Measurements from ENCODE around the gene PROM2. TPM values are rescaled to one million over a fixed set of nuclear protein-coding genes. Genes with fewer than 3 reads are reported as not detected.
A peak's percentile ranks its signal among the peaks of the same experiment; 100 is the strongest.

PROM2 gene
- total and polyA plus RNA-seq, 5 experiments from 2014 or later: 0.88 to 0.91 TPM; not detected in 3

DNA sequence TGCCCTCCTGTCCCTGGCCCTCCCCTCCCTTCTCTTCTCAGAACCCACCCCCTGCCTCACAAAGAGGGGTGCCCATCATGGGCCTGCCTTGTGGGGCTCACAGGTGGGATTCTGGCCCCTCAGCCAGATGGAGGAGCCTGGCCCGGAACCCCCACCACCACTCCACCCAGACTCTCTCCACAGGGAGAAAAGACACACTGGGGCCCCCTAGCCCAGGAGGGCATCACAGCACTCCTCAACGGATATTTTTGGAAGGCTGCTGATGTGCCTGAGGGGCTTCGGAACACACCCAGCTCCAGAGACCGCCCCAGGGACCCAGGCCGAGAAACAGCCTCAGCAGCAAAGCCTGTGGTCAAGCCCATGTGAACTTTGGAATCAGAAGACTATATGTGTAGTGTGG is 32.8 kb downstream of the PROM2 start:
- Mint-ChIP-seq H3K4me1 (peaks cover 0 to 3% (median 0%) of the 10 kb centered on the region in 4 donors), H3K27ac (no peak overlapping the region), H3K36me3 (no peaks in the 10 kb centered on the region), H3K9me3 (no peaks in the 10 kb centered on the region), H3K4me3 (no peak overlapping the region), H3K27me3 (peaks cover 0 to 3% (median 0%) of the 10 kb centered on the region in 5 donors)
- ATAC-seq: no peak
- POLR2A ChIA-PET: no interaction called here
- no peak for DNase-seq

GRCh38 chr2:95307878-95308277 is 33.6 kb downstream of the PROM2 start:
- DNase-seq (no peak), ATAC-seq (no peak)
- Mint-ChIP-seq H3K9me3 (no peaks in the 10 kb centered on the region), H3K27me3 (peaks cover 0 to 3% (median 0%) of the 10 kb centered on the region in 5 donors), H3K27ac (no peak overlapping the region), H3K4me1 (peaks cover 0 to 3% (median 0%) of the 10 kb centered on the region in 4 donors), H3K4me3 (no peak overlapping the region), H3K36me3 (no peaks in the 10 kb centered on the region)
- POLR2A ChIA-PET: no interaction called here

- Mint-ChIP-seq H3K36me3 (no peaks in the 10 kb centered on the region), H3K4me1 (peaks cover 0 to 3% (median 0%) of the 10 kb centered on the region in 4 donors), H3K4me3 (no peak overlapping the region), H3K9me3 (no peaks in the 10 kb centered on the region), H3K27ac (no peak overlapping the region), H3K27me3 (peaks cover 0 to 3% (median 0%) of the 10 kb centered on the region in 5 donors)
- no peak for DNase-seq
- POLR2A ChIA-PET: no interaction called here
- ATAC-seq: no peak
These were observed 34.3 kb downstream of the PROM2 start for GRCh38 chr2:95308426-95308990.

- DNase-seq (no peak), ATAC-seq (no peak)
- H3K9me3 Mint-ChIP-seq: no peaks in the 10 kb centered on the region
- H3K4me3 Mint-ChIP-seq: no peak overlapping the region
- H3K36me3 Mint-ChIP-seq: no peaks in the 10 kb centered on the region
- peaks cover 0 to 8% (median 0%) of the 10 kb centered on the region in 5 donors for H3K27me3 Mint-ChIP-seq
- POLR2A ChIA-PET: no interaction called here
- H3K4me1 Mint-ChIP-seq: peaks cover 0 to 3% (median 0%) of the 10 kb centered on the region in 4 donors
- no peak overlapping the region for H3K27ac Mint-ChIP-seq
These were observed 35.4 kb downstream of the PROM2 start for GRCh38 chr2:95309599-95309998.

GRCh38 chr2:95310216-95310615 is 36.0 kb downstream of the PROM2 start:
- Mint-ChIP-seq H3K27ac (no peak overlapping the region), H3K4me1 (peaks cover 0 to 3% (median 0%) of the 10 kb centered on the region in 4 donors), H3K9me3 (no peaks in the 10 kb centered on the region), H3K4me3 (no peak overlapping the region), H3K36me3 (no peaks in the 10 kb centered on the region), H3K27me3 (peaks cover 0 to 11% (median 1%) of the 10 kb centered on the region in 5 donors)
- POLR2A ChIA-PET: no interaction called here
- ATAC-seq: no peak
- no peak for DNase-seq

DNA sequence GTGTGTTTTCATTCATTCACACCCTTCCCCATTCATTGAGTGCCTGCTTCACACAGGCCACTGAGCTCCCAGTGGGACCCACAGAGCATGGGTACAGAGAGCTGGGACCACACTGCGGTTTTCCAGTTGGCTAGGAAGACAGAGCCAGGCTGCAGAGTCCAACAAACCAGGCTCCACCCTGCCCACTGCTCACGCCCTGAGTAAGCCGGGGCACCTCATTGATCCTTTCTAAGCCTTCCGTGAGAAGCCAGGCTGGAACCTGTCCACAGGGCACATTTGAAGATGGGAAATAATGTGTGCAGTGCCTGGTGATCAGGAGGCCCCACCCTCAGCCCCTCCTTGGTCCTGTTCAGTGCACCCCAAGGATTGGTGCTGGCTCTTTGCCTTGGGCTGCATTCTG is 36.4 kb downstream of the PROM2 start:
- ATAC-seq: no peak
- H3K4me1 Mint-ChIP-seq: peaks cover 0 to 3% (median 0%) of the 10 kb centered on the region in 4 donors
- POLR2A ChIA-PET: no interaction called here
- H3K9me3 Mint-ChIP-seq: no peaks in the 10 kb centered on the region
- DNase-seq: no peak
- no peak overlapping the region for H3K27ac Mint-ChIP-seq
- H3K27me3 Mint-ChIP-seq: peaks cover 0 to 11% (median 1%) of the 10 kb centered on the region in 5 donors
- H3K4me3 Mint-ChIP-seq: no peak overlapping the region
- H3K36me3 Mint-ChIP-seq: no peaks in the 10 kb centered on the region

GRCh38 chr2:95311815-95312542 is 37.7 kb downstream of the PROM2 start:
- ATAC-seq (no peak), DNase-seq (no peak)
- H3K27me3 Mint-ChIP-seq: peaks cover 0 to 16% (median 1%) of the 10 kb centered on the region in 5 donors
- peaks cover 0 to 3% (median 0%) of the 10 kb centered on the region in 4 donors for H3K4me1 Mint-ChIP-seq
- no peaks in the 10 kb centered on the region for H3K9me3 Mint-ChIP-seq
- POLR2A ChIA-PET: no interaction called here
- no peak overlapping the region for H3K4me3 Mint-ChIP-seq
- no peak overlapping the region for H3K27ac Mint-ChIP-seq
- H3K36me3 Mint-ChIP-seq: no peaks in the 10 kb centered on the region

DNA sequence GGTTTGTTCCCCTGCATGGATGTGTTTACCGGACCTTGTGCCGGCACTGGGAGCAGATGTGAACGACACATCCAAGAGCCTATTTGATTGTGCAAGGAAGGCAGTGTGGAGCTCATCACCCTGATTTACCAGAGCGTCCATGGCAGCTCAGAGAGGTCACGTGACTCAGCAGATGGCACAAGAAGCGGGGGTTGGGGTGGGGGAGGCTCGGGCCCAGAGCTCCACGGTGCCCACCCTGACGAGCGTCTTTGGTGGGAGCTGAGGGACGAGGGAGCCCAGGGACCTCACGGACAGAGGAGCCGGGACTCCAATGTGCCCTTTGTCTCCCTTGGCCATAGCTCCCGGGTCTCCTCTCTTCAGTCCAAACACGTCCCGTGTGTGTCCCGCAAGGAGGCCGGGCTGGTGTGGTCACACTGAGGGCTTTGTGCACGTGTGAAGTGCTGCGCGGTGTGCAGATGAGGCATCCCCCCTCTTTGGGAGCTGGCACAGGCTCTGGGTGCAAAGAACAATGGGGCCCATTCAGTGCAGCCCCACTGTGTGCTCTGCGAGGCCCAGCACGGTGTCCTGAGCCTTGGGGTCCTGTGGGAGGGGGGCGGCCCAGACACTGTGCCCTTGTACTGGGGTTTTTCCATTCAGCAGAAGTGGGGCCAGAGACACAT is 38.4 kb downstream of the PROM2 start:
- Mint-ChIP-seq H3K9me3 (no peaks in the 10 kb centered on the region), H3K36me3 (no peaks in the 10 kb centered on the region), H3K27me3 (peaks cover 0 to 16% (median 1%) of the 10 kb centered on the region in 5 donors), H3K4me3 (no peak overlapping the region), H3K27ac (no peak overlapping the region), H3K4me1 (peaks cover 0 to 3% (median 0%) of the 10 kb centered on the region in 4 donors)
- ATAC-seq: no peak
- no peak for DNase-seq
- POLR2A ChIA-PET: no interaction called here

GRCh38 chr2:95313296-95314131 is 39.3 kb downstream of the PROM2 start:
- peaks cover 0 to 16% (median 1%) of the 10 kb centered on the region in 5 donors for H3K27me3 Mint-ChIP-seq
- no peak overlapping the region for H3K4me3 Mint-ChIP-seq
- H3K27ac Mint-ChIP-seq: peak overlapping the region in 1 of 10 donors; percentile 33
- DNase-seq (no peak), ATAC-seq (no peak)
- H3K4me1 Mint-ChIP-seq: peaks cover 0 to 3% (median 0%) of the 10 kb centered on the region in 4 donors
- POLR2A ChIA-PET: no interaction called here
- H3K9me3 Mint-ChIP-seq: no peaks in the 10 kb centered on the region
- no peaks in the 10 kb centered on the region for H3K36me3 Mint-ChIP-seq

DNA sequence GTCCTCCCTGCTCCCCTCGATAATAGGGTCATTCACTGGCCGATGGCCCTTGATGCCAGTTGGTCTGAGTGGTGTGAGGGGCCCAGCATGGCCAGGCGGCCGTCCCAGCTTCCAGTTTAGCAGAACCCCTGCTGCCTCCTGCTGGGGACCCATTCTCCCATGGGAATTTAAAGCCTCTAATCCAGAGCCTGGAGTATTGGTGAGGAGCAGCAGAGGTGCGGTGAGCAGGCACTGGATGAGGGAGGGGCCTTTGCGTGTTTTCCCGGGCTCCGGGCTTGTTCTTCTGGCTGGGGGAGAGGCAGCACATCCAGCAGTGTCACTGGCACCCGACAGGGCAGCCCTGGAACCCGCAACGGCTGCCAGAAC is 40.3 kb downstream of the PROM2 start:
- Mint-ChIP-seq H3K4me1 (peaks cover 0 to 3% (median 0%) of the 10 kb centered on the region in 4 donors), H3K27ac (no peak overlapping the region), H3K9me3 (no peaks in the 10 kb centered on the region), H3K36me3 (no peaks in the 10 kb centered on the region), H3K4me3 (no peak overlapping the region), H3K27me3 (peaks cover 0 to 16% (median 1%) of the 10 kb centered on the region in 5 donors)
- POLR2A ChIA-PET: no interaction called here
- DNase-seq (no peak), ATAC-seq (no peak)

DNA sequence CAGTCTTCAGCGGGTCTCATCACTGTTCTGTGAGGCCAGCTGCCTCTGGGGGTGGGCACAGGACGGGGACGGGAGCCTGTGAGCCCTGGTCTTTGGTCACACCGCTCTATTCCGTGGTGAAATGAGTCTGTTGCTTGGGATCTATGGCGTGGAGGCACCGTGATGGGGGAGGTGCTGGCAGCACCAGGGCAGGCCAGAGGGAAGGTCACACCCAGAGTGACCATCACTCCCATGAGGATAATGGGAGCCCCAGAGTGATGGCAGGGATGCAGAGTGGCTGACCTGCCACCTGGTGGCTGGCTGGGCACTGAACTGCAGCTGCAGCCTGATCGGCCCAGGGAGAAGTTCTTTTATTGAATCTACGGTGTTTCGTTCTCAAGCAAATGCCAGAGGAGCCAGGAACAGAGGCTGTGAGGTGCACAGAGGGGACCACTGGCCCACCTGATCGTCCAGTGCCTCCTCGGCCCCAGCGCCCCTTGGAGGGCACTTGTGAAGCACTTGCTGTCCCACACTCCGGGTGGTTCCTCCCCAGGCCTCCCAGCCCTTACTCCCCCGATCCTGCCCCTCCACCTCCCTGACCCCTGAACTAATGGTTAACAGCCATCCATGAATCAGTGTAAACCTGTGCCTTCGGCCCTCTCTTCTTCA is 40.8 kb downstream of the PROM2 start:
- H3K27me3 Mint-ChIP-seq: peaks cover 0 to 14% (median 1%) of the 10 kb centered on the region in 5 donors
- H3K27ac Mint-ChIP-seq: no peak overlapping the region
- DNase-seq: no peak
- peaks cover 0 to 1% (median 0%) of the 10 kb centered on the region in 4 donors for H3K4me1 Mint-ChIP-seq
- H3K4me3 Mint-ChIP-seq: no peak overlapping the region
- H3K36me3 Mint-ChIP-seq: no peaks in the 10 kb centered on the region
- POLR2A ChIA-PET: no interaction called here
- no peak for ATAC-seq
- H3K9me3 Mint-ChIP-seq: no peaks in the 10 kb centered on the region

DNA sequence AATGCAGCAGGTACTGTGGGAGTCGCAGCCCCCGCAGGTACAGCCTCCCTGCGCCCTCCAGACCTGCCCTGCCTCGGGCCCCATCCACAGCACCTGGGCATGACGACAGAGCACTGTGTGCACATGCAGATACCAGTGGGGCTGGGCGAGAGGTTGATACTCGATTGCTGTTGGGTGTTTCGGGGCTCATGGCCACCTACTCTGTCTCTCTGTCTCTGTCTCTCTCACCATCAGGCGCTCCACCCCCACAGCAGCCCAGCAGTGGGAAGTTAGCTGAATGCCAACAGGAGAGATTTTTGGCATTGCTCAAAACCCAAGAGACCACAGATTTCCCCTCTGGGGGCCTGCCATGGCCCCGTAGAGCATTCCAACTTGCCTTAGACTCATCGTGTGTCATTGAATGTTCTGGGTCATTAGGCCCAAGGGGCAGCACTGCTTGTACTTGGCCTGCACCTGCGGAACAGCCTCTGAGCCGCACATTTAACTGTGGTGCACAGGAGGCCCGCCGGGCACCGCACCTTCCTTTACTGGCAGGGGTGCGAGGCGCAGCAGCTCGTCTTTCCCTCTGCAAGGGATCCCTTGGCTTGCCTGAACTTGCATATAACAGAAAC is 41.7 kb downstream of the PROM2 start:
- POLR2A ChIA-PET: no interaction called here
- H3K4me3 Mint-ChIP-seq: no peak overlapping the region

More for the DNA sequence above, 41.7 kb downstream of the PROM2 start:
- peaks cover 0 to 13% (median 1%) of the 10 kb centered on the region in 5 donors for H3K27me3 Mint-ChIP-seq
- DNase-seq (no peak), ATAC-seq (no peak)
- no peak overlapping the region for H3K27ac Mint-ChIP-seq
- no peaks in the 10 kb centered on the region for H3K9me3 Mint-ChIP-seq
- H3K36me3 Mint-ChIP-seq: no peaks in the 10 kb centered on the region
- H3K4me1 Mint-ChIP-seq: no peaks in the 10 kb centered on the region

Measured in naive thymus-derived CD8-positive, alpha-beta T cell (primary cell).